Measurements from ENCODE around the gene ACP2. TPM values are rescaled to one million over a fixed set of nuclear protein-coding genes. Genes with fewer than 3 reads are reported as not detected.

The ACP2 gene
- total and polyA plus RNA-seq, 2 donors (not counting 1 experiment from before 2014, with no cell fraction given) = 16.3 to 29.5 TPM

DNA sequence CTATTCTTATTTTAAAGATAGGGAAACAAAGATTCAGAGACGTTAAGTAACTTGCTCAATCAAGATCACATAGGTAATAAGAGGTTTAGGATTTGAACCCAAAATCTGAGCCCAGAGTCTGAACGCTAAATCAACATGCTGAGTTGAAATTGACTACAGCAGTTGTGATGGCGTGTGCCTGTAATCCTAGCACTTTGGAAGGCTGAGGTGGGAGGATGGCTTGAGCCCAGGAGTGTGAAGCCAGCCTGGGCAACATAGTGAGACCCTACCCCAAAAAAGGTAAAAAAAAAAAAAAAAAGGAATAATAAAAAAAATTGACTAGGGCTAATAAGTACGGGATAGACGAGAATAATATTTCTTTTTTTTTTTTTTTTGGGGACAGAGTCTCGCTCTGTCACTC lies 7.8 kb upstream of the ACP2 start:
- Mint-ChIP-seq H3K9me3 (ENCODE audit: insufficient read depth) (no peaks in the 10 kb centered on the region), H3K27me3 (no peaks in the 10 kb centered on the region), H3K4me1 (peaks cover 2% of the 10 kb centered on the region), H3K4me3 (no peak overlapping the region), H3K27ac (no peak overlapping the region)
- DNase-seq (no peak), ATAC-seq (ENCODE audit: low read depth) (no peak)
- Histone ChIP-seq H3K4me1 (ENCODE audit: control insufficient read depth in 2 of 2, insufficient read depth in 2 of 2, low read length in 2 of 2) (no peaks in the 10 kb centered on the region), H4K20me1 (ENCODE audit: control insufficient read depth, insufficient read depth, low read length, poor library complexity, severe bottlenecking) (no peaks in the 10 kb centered on the region), H3K27me3 (replicated peaks in 1 of 4; ENCODE audit: control extremely low read depth in 1 of 4, control insufficient read depth in 3 of 4, insufficient read depth in 4 of 4, low read length in 3 of 4) (no peaks in the 10 kb centered on the region), H3K79me2 (ENCODE audit: control insufficient read depth, insufficient read depth, low read length) (peaks cover 10% of the 10 kb centered on the region), H2AFZ (ENCODE audit: insufficient read depth, low read depth, low read length, poor library complexity, severe bottlenecking) (no peak overlapping the region), H3K4me3 (ENCODE audit: control extremely low read depth in 1 of 5, extremely low read depth in 1 of 5, insufficient read depth in 1 of 5, low read depth in 2 of 5, low read length in 4 of 5) (no peak overlapping the region), H3K27ac (ENCODE audit: low read length in 2 of 2) (no peak overlapping the region), H3K36me3 (replicated peaks in 1 of 2; ENCODE audit: control extremely low read depth in 1 of 2, control insufficient read depth in 1 of 2, extremely low read depth in 1 of 2, insufficient read depth in 2 of 2, low read length in 1 of 2) (peaks cover 0 to 3% of the 10 kb centered on the region in 2 experiments), H3K9ac (ENCODE audit: low read length) (no peak overlapping the region), H3K9me3 (ENCODE audit: control extremely low read depth in 1 of 3, control insufficient read depth in 2 of 3, insufficient read depth in 1 of 3, low read length in 2 of 3) (no peaks in the 10 kb centered on the region), H3K4me2 (replicated peaks; ENCODE audit: low read depth, low read length, poor library complexity, severe bottlenecking) (no peak overlapping the region)
- POLR2A ChIA-PET = no interaction called here
- TF ChIP-seq EZH2 (IDR thresholded peaks at IDR 0.05; ENCODE audit: borderline replicate concordance, insufficient read depth, low read depth, low read length, poor library complexity, severe bottlenecking) = no peak
- TF ChIP-seq, protein P1, sequence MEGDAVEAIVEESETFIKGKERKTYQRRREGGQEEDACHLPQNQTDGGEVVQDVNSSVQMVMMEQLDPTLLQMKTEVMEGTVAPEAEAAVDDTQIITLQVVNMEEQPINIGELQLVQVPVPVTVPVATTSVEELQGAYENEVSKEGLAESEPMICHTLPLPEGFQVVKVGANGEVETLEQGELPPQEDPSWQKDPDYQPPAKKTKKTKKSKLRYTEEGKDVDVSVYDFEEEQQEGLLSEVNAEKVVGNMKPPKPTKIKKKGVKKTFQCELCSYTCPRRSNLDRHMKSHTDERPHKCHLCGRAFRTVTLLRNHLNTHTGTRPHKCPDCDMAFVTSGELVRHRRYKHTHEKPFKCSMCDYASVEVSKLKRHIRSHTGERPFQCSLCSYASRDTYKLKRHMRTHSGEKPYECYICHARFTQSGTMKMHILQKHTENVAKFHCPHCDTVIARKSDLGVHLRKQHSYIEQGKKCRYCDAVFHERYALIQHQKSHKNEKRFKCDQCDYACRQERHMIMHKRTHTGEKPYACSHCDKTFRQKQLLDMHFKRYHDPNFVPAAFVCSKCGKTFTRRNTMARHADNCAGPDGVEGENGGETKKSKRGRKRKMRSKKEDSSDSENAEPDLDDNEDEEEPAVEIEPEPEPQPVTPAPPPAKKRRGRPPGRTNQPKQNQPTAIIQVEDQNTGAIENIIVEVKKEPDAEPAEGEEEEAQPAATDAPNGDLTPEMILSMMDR (IDR thresholded peaks at IDR 0.05) = no peak
- 100% methylated on average over 1 of the region's 6 CpGs for WGBS (ENCODE audit: insufficient coverage)
- CTCF ChIA-PET = no interaction called here
- intact Hi-C loops (cut with micrococcal nuclease) = no loop called here

DNA sequence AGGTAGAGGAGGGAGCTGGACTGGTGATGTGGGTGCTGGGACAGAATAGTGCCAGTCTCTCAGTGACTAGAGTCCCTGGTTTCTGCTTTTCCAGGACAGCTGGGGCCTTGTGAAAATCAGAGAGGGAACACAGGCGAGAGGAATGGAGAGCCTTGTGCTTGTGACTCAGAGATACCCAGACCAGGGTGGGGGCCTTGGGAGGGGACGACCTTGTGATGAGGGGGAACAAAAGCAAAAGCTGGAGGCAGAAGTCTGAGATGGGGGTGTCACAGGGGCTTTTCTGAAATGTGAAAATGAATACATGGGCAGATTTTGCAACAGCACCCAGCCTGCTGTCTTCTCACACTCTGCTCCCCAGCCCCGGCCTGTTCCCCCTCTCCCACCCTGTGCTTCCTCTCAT lies 5.8 kb upstream of the ACP2 start:
- H3K4me1 ChIP-seq (ENCODE audit: control insufficient read depth in 2 of 2, insufficient read depth in 2 of 2, low read length in 2 of 2) = peaks cover 3% of the 10 kb centered on the region in 2 donors
- H3K27me3 ChIP-seq (replicated peaks in 1 of 4; ENCODE audit: control extremely low read depth in 1 of 4, control insufficient read depth in 3 of 4, insufficient read depth in 4 of 4, low read length in 3 of 4) = no peaks in the 10 kb centered on the region
- Mint-ChIP-seq H3K27me3 (no peaks in the 10 kb centered on the region), H3K4me1 (peaks cover 5% of the 10 kb centered on the region), H3K9me3 (ENCODE audit: insufficient read depth) (no peaks in the 10 kb centered on the region), H3K4me3 (no peak overlapping the region), H3K27ac (no peak overlapping the region)
- WGBS (ENCODE audit: insufficient coverage) = 73% methylated on average over 3 of the region's 3 CpGs
- H3K9ac ChIP-seq (ENCODE audit: low read length) = no peak overlapping the region
- intact Hi-C loops (cut with micrococcal nuclease) = no loop called here
- DNase-seq (no peak), ATAC-seq (ENCODE audit: low read depth) (no peak)
- H3K27ac ChIP-seq (ENCODE audit: low read length in 2 of 2) = no peak overlapping the region
- no peak overlapping the region for H2AFZ ChIP-seq (ENCODE audit: insufficient read depth, low read depth, low read length, poor library complexity, severe bottlenecking)
- H3K9me3 ChIP-seq (ENCODE audit: control extremely low read depth in 1 of 3, control insufficient read depth in 2 of 3, insufficient read depth in 1 of 3, low read length in 2 of 3) = no peaks in the 10 kb centered on the region
- ChIA-PET POLR2A (no interaction called here), CTCF (interaction anchor here (1.0 kb wide), 1 partner anchor 102 kb away, joined by 3 read pairs; no protein-coding TSS in a partner anchor)
- H3K79me2 ChIP-seq (ENCODE audit: control insufficient read depth, insufficient read depth, low read length) = peaks cover 13% of the 10 kb centered on the region
- H3K4me3 ChIP-seq (ENCODE audit: control extremely low read depth in 1 of 5, extremely low read depth in 1 of 5, insufficient read depth in 1 of 5, low read depth in 2 of 5, low read length in 4 of 5) = no peak overlapping the region
- no peak overlapping the region for H3K4me2 ChIP-seq (replicated peaks; ENCODE audit: low read depth, low read length, poor library complexity, severe bottlenecking)
- no peak for TF ChIP-seq EZH2 (IDR thresholded peaks at IDR 0.05; ENCODE audit: borderline replicate concordance, insufficient read depth, low read depth, low read length, poor library complexity, severe bottlenecking)
- TF ChIP-seq, protein P1 (IDR thresholded peaks at IDR 0.05) = no peak
- H4K20me1 ChIP-seq (ENCODE audit: control insufficient read depth, insufficient read depth, low read length, poor library complexity, severe bottlenecking) = no peaks in the 10 kb centered on the region
- H3K36me3 ChIP-seq (replicated peaks in 1 of 2; ENCODE audit: control extremely low read depth in 1 of 2, control insufficient read depth in 1 of 2, extremely low read depth in 1 of 2, insufficient read depth in 2 of 2, low read length in 1 of 2) = peaks cover 0 to 3% of the 10 kb centered on the region in 2 experiments

Data from B cell (primary cell).